ENCODE data around the gene SCFD2. TPM values are rescaled to one million over a fixed set of nuclear protein-coding genes. Genes with fewer than 3 reads are reported as not detected.

SCFD2 gene
- total and polyA plus RNA-seq, 2 of the 8 experiments (the other 6 are each of a cell fraction or from before 2014, with no cell fraction given): 6.2 to 10.2 TPM

GRCh38 chr4:52907510-52907909 is 458.4 kb downstream of the SCFD2 start:
- Histone ChIP-seq H3K79me2 (ENCODE audit: control insufficient read depth in 1 of 2, insufficient read depth in 2 of 2, low read length in 2 of 2) (no peaks in the 10 kb centered on the region), H4K8ac (ENCODE audit: extremely low read depth, insufficient read depth, low read length) (no peak overlapping the region), H2BK15ac (ENCODE audit: low read length) (no peak overlapping the region), H2AK5ac (ENCODE audit: low read depth, low read length) (no peak overlapping the region), H3K27ac (ENCODE audit: low read depth, low read length) (no peak overlapping the region), H2AFZ (ENCODE audit: low read length) (no peak overlapping the region), H3K36me3 (ENCODE audit: control insufficient read depth in 2 of 4, insufficient read depth in 4 of 4, low read length in 3 of 4) (no peaks in the 10 kb centered on the region), H3K27me3 (replicated peaks in 1 of 4; ENCODE audit: control insufficient read depth in 3 of 4, extremely low read depth in 1 of 4, insufficient read depth in 3 of 4, low read length in 3 of 4) (no peaks in the 10 kb centered on the region), H3K23ac (ENCODE audit: insufficient read length) (no peak overlapping the region), H3K14ac (ENCODE audit: insufficient read length) (no peak overlapping the region), H2BK12ac (ENCODE audit: low read depth, low read length) (no peak overlapping the region), H3K4me3 (ENCODE audit: extremely low read depth in 1 of 4, insufficient read depth in 2 of 4, low read depth in 3 of 4, low read length in 4 of 4) (no peak overlapping the region), H2BK5ac (ENCODE audit: low read depth, low read length) (no peak overlapping the region), H4K5ac (ENCODE audit: insufficient read length, low read depth, low read length) (no peak overlapping the region), H4K91ac (replicated peaks; ENCODE audit: insufficient read length, low read length) (no peak overlapping the region), H3K9ac (replicated peaks in 1 of 4; ENCODE audit: extremely low read depth in 1 of 4, low read depth in 3 of 4, low read length in 3 of 4) (no peak overlapping the region), H3K4ac (replicated peaks; ENCODE audit: insufficient read length, low read depth, low read length) (no peak overlapping the region), H3K79me1 (ENCODE audit: low read depth, low read length) (no peaks in the 10 kb centered on the region), H3K4me2 (ENCODE audit: insufficient read depth in 1 of 2, low read depth in 2 of 2, low read length in 2 of 2) (no peak overlapping the region), H2BK120ac (replicated peaks; ENCODE audit: low read depth, low read length) (no peak overlapping the region), H4K20me1 (replicated peaks in 1 of 2; ENCODE audit: control insufficient read depth in 1 of 2, insufficient read depth in 2 of 2, low read length in 2 of 2) (no peaks in the 10 kb centered on the region), H2BK20ac (ENCODE audit: low read length) (no peak overlapping the region), H3K23me2 (ENCODE audit: low read depth, low read length) (no peaks in the 10 kb centered on the region), H3K56ac (replicated peaks; ENCODE audit: insufficient read length, low read depth, low read length) (no peak overlapping the region), H3K18ac (ENCODE audit: extremely low read depth, low read length) (no peak overlapping the region), H3K9me3 (ENCODE audit: insufficient read depth in 2 of 2, low read depth in 1 of 2, low read length in 1 of 2) (no peaks in the 10 kb centered on the region), H3K4me1 (replicated peaks in 1 of 4; ENCODE audit: control insufficient read depth in 3 of 4, insufficient read depth in 4 of 4, low read length in 3 of 4) (peaks cover 0 to 3% (median 0%) of the 10 kb centered on the region in 4 experiments; a peak in 2 of 7 replicates)
- ChIA-PET POLR2A (ENCODE audit: partially characterized antibody) (interaction anchor here (0.8 to 1.4 kb wide), 3 partner anchors 39 to 185 kb away, joined by 3 to 5 read pairs (median 3); no protein-coding TSS in a partner anchor), CTCF (ENCODE audit: partially characterized antibody) (interaction anchor here (0.6 to 1.6 kb wide), 4 partner anchors 9 to 75 kb away, joined by 3 to 5 read pairs (median 4); no protein-coding TSS in a partner anchor)
- FAIRE-seq (no peak), DNase-seq (ENCODE audit: low read depth in 1 of 2, low spot score in 2 of 2) (no peak)
- 94% methylated on average over 2 of the region's 2 CpGs; no CpG with 5 or more reads in 1 of the 2 experiments for WGBS, 2 experiments (ENCODE audit: extremely low coverage in 1 of 2, insufficient coverage in 1 of 2, insufficient read length in 1 of 2, insufficient replicate concordance in 2 of 2, low coverage in 1 of 2, low lambda C conversion rate in 2 of 2, missing lambda C conversion rate in 1 of 2)

Measured in H1 (cell line).